ENCODE data around the gene MACROD2. TPM values are rescaled to one million over a fixed set of nuclear protein-coding genes. Genes with fewer than 3 reads are reported as not detected.

The MACROD2 gene
- total RNA-seq, 1 experiment from 2014 or later, result 3.7 TPM

DNA sequence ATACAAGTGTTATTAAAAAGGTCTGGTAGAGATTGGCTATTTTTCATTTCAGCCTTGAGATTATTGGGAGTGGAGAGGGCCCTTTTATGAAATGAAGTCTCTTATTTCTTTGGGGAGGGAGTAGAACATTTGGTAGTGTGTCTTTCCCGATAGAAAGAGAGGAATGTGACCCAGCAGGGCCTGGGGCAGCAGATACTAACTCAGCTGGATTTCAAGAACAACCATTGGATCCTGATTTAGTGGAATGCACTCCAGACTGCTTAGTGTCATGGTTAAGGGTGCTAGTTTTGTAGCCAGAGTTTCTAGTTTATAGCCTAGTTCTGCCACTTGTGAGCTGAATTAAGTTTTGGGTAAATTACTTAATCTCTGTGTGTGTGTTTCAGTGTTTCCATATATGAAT lies 360.5 kb downstream of the MACROD2 start:
- ATAC-seq (no peak), DNase-seq (ENCODE audit: low read depth, low spot score) (no peak)
- Histone ChIP-seq H3K4me1 (ENCODE audit: control insufficient read depth in 1 of 2, insufficient read depth in 2 of 2, low read length in 2 of 2) (no peaks in the 10 kb centered on the region), H3K4me2 (ENCODE audit: low read length) (no peak overlapping the region), H3K9ac (ENCODE audit: low read length) (no peak overlapping the region), H3K27ac (ENCODE audit: low read depth, low read length) (no peak overlapping the region), H3K9me2 (ENCODE audit: insufficient read depth) (no peaks in the 10 kb centered on the region), H2AFZ (ENCODE audit: low read depth, low read length, poor library complexity, severe bottlenecking) (no peak overlapping the region), H3K36me3 (ENCODE audit: control insufficient read depth in 1 of 2, insufficient read depth in 2 of 2, low read length in 2 of 2) (no peaks in the 10 kb centered on the region), H4K20me1 (ENCODE audit: insufficient read depth) (no peaks in the 10 kb centered on the region), H3K79me2 (ENCODE audit: insufficient read depth, low read length) (no peaks in the 10 kb centered on the region), H3K4me3 (replicated peaks in 1 of 2; ENCODE audit: low read depth in 1 of 2, low read length in 2 of 2) (no peak overlapping the region), H3K27me3 (ENCODE audit: insufficient read depth, low read length) (no peaks in the 10 kb centered on the region), H3K9me3 (ENCODE audit: control insufficient read depth in 1 of 2, insufficient read depth in 1 of 2, low read depth in 1 of 2, low read length in 2 of 2) (no peaks in the 10 kb centered on the region)
- ChIA-PET CTCF (no interaction called here), POLR2A (no interaction called here), RAD21 (ENCODE audit: low non-redundant PET in 1 of 2, low total read pairs in 2 of 2, uncharacterized antibody in 2 of 2, unreplicated experiment in 2 of 2) (no interaction called here)
- intact Hi-C loops (cut with micrococcal nuclease), result no loop called here
- TF ChIP-seq YY1 (IDR thresholded peaks at IDR 0.05; ENCODE audit: extremely low read depth, insufficient replicate concordance, low read depth, low read length) (no peak), SP1 (IDR thresholded peaks at IDR 0.05; ENCODE audit: low read depth) (no peak), CBX3 (IDR thresholded peaks at IDR 0.05; ENCODE audit: low read depth) (no peak), TCF7L2 (IDR thresholded peaks at IDR 0.05; ENCODE audit: borderline replicate concordance, extremely low read depth, insufficient read depth, insufficient read length) (no peak), JUND (IDR thresholded peaks at IDR 0.05) (no peak), SIN3A (IDR thresholded peaks at IDR 0.05; ENCODE audit: low read depth) (no peak), ZNF274 (IDR thresholded peaks at IDR 0.05; ENCODE audit: low read depth, low read length) (no peak), ZFX (IDR thresholded peaks at IDR 0.05) (no peak), RAD21 (IDR thresholded peaks at IDR 0.05; ENCODE audit: low read depth) (no peak), POLR2A (IDR thresholded peaks at IDR 0.05; ENCODE audit: borderline replicate concordance, extremely low read depth, insufficient read depth, insufficient read length) (no peak), EZH2phosphoT487 (IDR thresholded peaks at IDR 0.05; ENCODE audit: borderline replicate concordance) (no peak), ELF1 (IDR thresholded peaks at IDR 0.05; ENCODE audit: borderline replicate concordance, low read depth) (no peak), EGR1 (IDR thresholded peaks at IDR 0.05; ENCODE audit: low read depth) (no peak), CEBPB (IDR thresholded peaks at IDR 0.05; ENCODE audit: low read depth) (no peak), POLR2AphosphoS5 (IDR thresholded peaks at IDR 0.05; ENCODE audit: low read depth, low read length) (no peak), EZH2 (IDR thresholded peaks at IDR 0.05) (no peak)
- TF ChIP-seq, protein P1, sequence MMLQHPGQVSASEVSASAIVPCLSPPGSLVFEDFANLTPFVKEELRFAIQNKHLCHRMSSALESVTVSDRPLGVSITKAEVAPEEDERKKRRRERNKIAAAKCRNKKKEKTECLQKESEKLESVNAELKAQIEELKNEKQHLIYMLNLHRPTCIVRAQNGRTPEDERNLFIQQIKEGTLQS (IDR thresholded peaks at IDR 0.05), result no peak
- TF ChIP-seq, protein P2, sequence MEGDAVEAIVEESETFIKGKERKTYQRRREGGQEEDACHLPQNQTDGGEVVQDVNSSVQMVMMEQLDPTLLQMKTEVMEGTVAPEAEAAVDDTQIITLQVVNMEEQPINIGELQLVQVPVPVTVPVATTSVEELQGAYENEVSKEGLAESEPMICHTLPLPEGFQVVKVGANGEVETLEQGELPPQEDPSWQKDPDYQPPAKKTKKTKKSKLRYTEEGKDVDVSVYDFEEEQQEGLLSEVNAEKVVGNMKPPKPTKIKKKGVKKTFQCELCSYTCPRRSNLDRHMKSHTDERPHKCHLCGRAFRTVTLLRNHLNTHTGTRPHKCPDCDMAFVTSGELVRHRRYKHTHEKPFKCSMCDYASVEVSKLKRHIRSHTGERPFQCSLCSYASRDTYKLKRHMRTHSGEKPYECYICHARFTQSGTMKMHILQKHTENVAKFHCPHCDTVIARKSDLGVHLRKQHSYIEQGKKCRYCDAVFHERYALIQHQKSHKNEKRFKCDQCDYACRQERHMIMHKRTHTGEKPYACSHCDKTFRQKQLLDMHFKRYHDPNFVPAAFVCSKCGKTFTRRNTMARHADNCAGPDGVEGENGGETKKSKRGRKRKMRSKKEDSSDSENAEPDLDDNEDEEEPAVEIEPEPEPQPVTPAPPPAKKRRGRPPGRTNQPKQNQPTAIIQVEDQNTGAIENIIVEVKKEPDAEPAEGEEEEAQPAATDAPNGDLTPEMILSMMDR (IDR thresholded peaks at IDR 0.05 in 2 of 3, conservative IDR thresholded peaks at IDR 0.05 in 1 of 3; ENCODE audit: borderline replicate concordance in 1 of 3, insufficient read depth in 1 of 3, low read depth in 2 of 3, low read length in 2 of 3), result no peak
- TF ChIP-seq, protein P3, sequence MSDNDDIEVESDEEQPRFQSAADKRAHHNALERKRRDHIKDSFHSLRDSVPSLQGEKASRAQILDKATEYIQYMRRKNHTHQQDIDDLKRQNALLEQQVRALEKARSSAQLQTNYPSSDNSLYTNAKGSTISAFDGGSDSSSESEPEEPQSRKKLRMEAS (IDR thresholded peaks at IDR 0.05), result no peak
- TF ChIP-seq, protein P4, sequence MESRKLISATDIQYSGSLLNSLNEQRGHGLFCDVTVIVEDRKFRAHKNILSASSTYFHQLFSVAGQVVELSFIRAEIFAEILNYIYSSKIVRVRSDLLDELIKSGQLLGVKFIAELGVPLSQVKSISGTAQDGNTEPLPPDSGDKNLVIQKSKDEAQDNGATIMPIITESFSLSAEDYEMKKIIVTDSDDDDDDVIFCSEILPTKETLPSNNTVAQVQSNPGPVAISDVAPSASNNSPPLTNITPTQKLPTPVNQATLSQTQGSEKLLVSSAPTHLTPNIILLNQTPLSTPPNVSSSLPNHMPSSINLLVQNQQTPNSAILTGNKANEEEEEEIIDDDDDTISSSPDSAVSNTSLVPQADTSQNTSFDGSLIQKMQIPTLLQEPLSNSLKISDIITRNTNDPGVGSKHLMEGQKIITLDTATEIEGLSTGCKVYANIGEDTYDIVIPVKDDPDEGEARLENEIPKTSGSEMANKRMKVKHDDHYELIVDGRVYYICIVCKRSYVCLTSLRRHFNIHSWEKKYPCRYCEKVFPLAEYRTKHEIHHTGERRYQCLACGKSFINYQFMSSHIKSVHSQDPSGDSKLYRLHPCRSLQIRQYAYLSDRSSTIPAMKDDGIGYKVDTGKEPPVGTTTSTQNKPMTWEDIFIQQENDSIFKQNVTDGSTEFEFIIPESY (IDR thresholded peaks at IDR 0.05; ENCODE audit: extremely low read depth, insufficient replicate concordance, low read length), result no peak
- BruUV-seq (replicated peaks), result no TSS peak

All from HCT116 (cell line).